ENCODE measurements around the gene RUNX3.
A peak's percentile ranks its signal among the peaks of the same experiment; 100 is the strongest.

Gene RUNX3

GRCh38 chr1:24906760-24907490 lies 23.2 kb downstream of the RUNX3 start:
- Histone ChIP-seq H3K4me3 (no peak overlapping the region), H3K9me3 (ENCODE audit: low read depth, low read length) (no peaks in the 10 kb centered on the region), H3K36me3 (ENCODE audit: insufficient read depth, low read length) (peaks cover 75% of the 10 kb centered on the region), H3K27ac (no peak overlapping the region), H3K9ac (ENCODE audit: insufficient read length) (no peak overlapping the region)
- DNase-seq (ENCODE audit: low read depth, low spot score) = no peak
- no peak for TF ChIP-seq POLR2AphosphoS5 (IDR thresholded peaks at IDR 0.05; ENCODE audit: borderline replicate concordance, low read depth, low read length)
- no peak for TF ChIP-seq EZH2 (IDR thresholded peaks at IDR 0.05)
- TF ChIP-seq FOXP2 (optimal IDR thresholded peaks at IDR 0.05; ENCODE audit: control extremely low read depth, extremely low read length, insufficient read depth) = no peak

- no peak overlapping the region for H3K9ac ChIP-seq (ENCODE audit: insufficient read length)
Observed at GRCh38 chr1:24905979-24906720, 23.9 kb downstream of the RUNX3 start.

GRCh38 chr1:24905355-24905978 lies 24.6 kb downstream of the RUNX3 start:
- no peak for DNase-seq (ENCODE audit: low read depth, low spot score)
- no peak for TF ChIP-seq POLR2AphosphoS5 (IDR thresholded peaks at IDR 0.05; ENCODE audit: borderline replicate concordance, low read depth, low read length)
- TF ChIP-seq FOXP2 (optimal IDR thresholded peaks at IDR 0.05; ENCODE audit: control extremely low read depth, extremely low read length, insufficient read depth) = no peak
- TF ChIP-seq EZH2 (IDR thresholded peaks at IDR 0.05) = no peak
- peaks cover 66% of the 10 kb centered on the region for H3K36me3 ChIP-seq (ENCODE audit: insufficient read depth, low read length)

More at GRCh38 chr1:24905979-24906720, 23.9 kb downstream of the RUNX3 start:
- Histone ChIP-seq H3K4me3 (no peak overlapping the region), H3K36me3 (ENCODE audit: insufficient read depth, low read length) (peaks cover 70% of the 10 kb centered on the region), H3K27ac (no peak overlapping the region), H3K9me3 (ENCODE audit: low read depth, low read length) (no peaks in the 10 kb centered on the region)
- TF ChIP-seq FOXP2 (optimal IDR thresholded peaks at IDR 0.05; ENCODE audit: control extremely low read depth, extremely low read length, insufficient read depth) (no peak), EZH2 (IDR thresholded peaks at IDR 0.05) (no peak), POLR2AphosphoS5 (IDR thresholded peaks at IDR 0.05; ENCODE audit: borderline replicate concordance, low read depth, low read length) (no peak)
- no peak for DNase-seq (ENCODE audit: low read depth, low spot score)

GRCh38 chr1:24904731-24905354 lies 25.2 kb downstream of the RUNX3 start:
- H3K27ac ChIP-seq = no peak overlapping the region
- H3K4me3 ChIP-seq = no peak overlapping the region
- TF ChIP-seq EZH2 (IDR thresholded peaks at IDR 0.05) = no peak
- no peak for TF ChIP-seq FOXP2 (optimal IDR thresholded peaks at IDR 0.05; ENCODE audit: control extremely low read depth, extremely low read length, insufficient read depth)
- no peak for TF ChIP-seq POLR2AphosphoS5 (IDR thresholded peaks at IDR 0.05; ENCODE audit: borderline replicate concordance, low read depth, low read length)
- no peak overlapping the region for H3K9ac ChIP-seq (ENCODE audit: insufficient read length)
- DNase-seq (ENCODE audit: low read depth, low spot score) = no peak
- H3K9me3 ChIP-seq (ENCODE audit: low read depth, low read length) = no peaks in the 10 kb centered on the region
- peaks cover 66% of the 10 kb centered on the region for H3K36me3 ChIP-seq (ENCODE audit: insufficient read depth, low read length)

More at GRCh38 chr1:24905355-24905978, 24.6 kb downstream of the RUNX3 start:
- no peaks in the 10 kb centered on the region for H3K9me3 ChIP-seq (ENCODE audit: low read depth, low read length)
- no peak overlapping the region for H3K27ac ChIP-seq
- no peak overlapping the region for H3K9ac ChIP-seq (ENCODE audit: insufficient read length)
- H3K4me3 ChIP-seq = no peak overlapping the region

- TF ChIP-seq POLR2AphosphoS5 (IDR thresholded peaks at IDR 0.05; ENCODE audit: borderline replicate concordance, low read depth, low read length) (no peak; the same call in 1 of the 2 replicates), EZH2 (IDR thresholded peaks at IDR 0.05) (no peak), FOXP2 (optimal IDR thresholded peaks at IDR 0.05; ENCODE audit: control extremely low read depth, extremely low read length, insufficient read depth) (no peak)
- H3K4me3 ChIP-seq = no peak overlapping the region
- H3K36me3 ChIP-seq (ENCODE audit: insufficient read depth, low read length) = peaks cover 59% of the 10 kb centered on the region
- H3K27ac ChIP-seq = peak overlapping the region; percentile 25; the same call in 1 of the 2 replicates
- no peak for DNase-seq (ENCODE audit: low read depth, low spot score)
- no peak overlapping the region for H3K9ac ChIP-seq (ENCODE audit: insufficient read length)
- no peaks in the 10 kb centered on the region for H3K9me3 ChIP-seq (ENCODE audit: low read depth, low read length)
Observed at GRCh38 chr1:24903955-24904730, 25.9 kb downstream of the RUNX3 start.

GRCh38 chr1:24903560-24903954 lies 26.5 kb downstream of the RUNX3 start:
- H3K9ac ChIP-seq (ENCODE audit: insufficient read length) = no peak overlapping the region
- no peaks in the 10 kb centered on the region for H3K9me3 ChIP-seq (ENCODE audit: low read depth, low read length)
- TF ChIP-seq POLR2AphosphoS5 (IDR thresholded peaks at IDR 0.05; ENCODE audit: borderline replicate concordance, low read depth, low read length) = no peak; the same call in 1 of the 2 replicates
- TF ChIP-seq EZH2 (IDR thresholded peaks at IDR 0.05) = no peak
- no peak for TF ChIP-seq FOXP2 (optimal IDR thresholded peaks at IDR 0.05; ENCODE audit: control extremely low read depth, extremely low read length, insufficient read depth)
- peaks cover 53% of the 10 kb centered on the region for H3K36me3 ChIP-seq (ENCODE audit: insufficient read depth, low read length)
- no peak overlapping the region for H3K4me3 ChIP-seq
- DNase-seq (ENCODE audit: low read depth, low spot score) = no peak
- peak overlapping the region; percentile 25; the same call in 1 of the 2 replicates for H3K27ac ChIP-seq

GRCh38 chr1:24903011-24903461 lies 27.0 kb downstream of the RUNX3 start:
- TF ChIP-seq FOXP2 (optimal IDR thresholded peaks at IDR 0.05; ENCODE audit: control extremely low read depth, extremely low read length, insufficient read depth) (no peak), EZH2 (IDR thresholded peaks at IDR 0.05) (no peak), POLR2AphosphoS5 (IDR thresholded peaks at IDR 0.05; ENCODE audit: borderline replicate concordance, low read depth, low read length) (no peak; the same call in 1 of the 2 replicates)
- Histone ChIP-seq H3K27ac (peak overlapping the region; percentile 19; the same call in 1 of the 2 replicates), H3K9me3 (ENCODE audit: low read depth, low read length) (no peaks in the 10 kb centered on the region), H3K36me3 (ENCODE audit: insufficient read depth, low read length) (peaks cover 48% of the 10 kb centered on the region), H3K9ac (ENCODE audit: insufficient read length) (no peak overlapping the region), H3K4me3 (no peak overlapping the region)
- no peak for DNase-seq (ENCODE audit: low read depth, low spot score)
